Measurements from ENCODE around the gene SIRT3. TPM values are rescaled to one million over a fixed set of nuclear protein-coding genes. Genes with fewer than 3 reads are reported as not detected.
"Not testable (repeated sequence)": the region's sequence is repeated elsewhere in the genome, so short reads cannot be mapped to it uniquely, and the experiment has no call there.

Gene SIRT3
- total RNA-seq, 1 donor from 2014 or later, result 17.0 TPM

DNA sequence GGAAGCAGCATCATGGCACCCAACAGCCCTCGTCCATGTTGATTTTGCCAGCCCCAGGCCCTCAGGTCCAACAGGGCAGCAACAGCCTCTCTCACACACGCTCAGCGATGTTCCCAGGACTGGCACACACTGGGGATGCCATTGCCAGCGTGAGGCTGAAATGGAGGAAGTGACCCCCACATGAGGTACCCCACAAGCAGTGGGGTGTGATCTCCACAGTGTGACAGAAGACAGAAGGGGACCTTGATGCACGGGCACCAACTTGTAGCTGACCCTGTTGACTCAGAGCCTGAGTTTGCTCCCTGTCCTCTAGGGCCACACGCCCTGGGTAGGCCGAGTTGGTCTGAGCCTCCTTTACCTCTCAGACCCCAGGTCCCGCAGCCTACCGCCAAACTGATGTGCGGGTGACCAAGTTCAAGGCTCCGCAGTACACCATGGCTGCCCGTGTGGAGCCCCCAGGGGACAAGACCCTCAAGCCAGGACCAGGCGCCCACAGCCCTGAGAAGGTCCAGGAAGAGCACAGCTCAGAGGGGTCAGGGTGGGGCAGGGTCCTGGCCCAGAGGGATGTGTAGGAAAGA, 37.0 kb downstream of the SIRT3 start:
- Mint-ChIP-seq H3K27me3 (ENCODE audit: low read depth) (no peaks in the 10 kb centered on the region), H3K9me3 (no peaks in the 10 kb centered on the region), H3K4me1 (ENCODE audit: low read depth) (peaks cover 27% of the 10 kb centered on the region), H3K27ac (no peak overlapping the region), H3K4me3 (ENCODE audit: low read depth) (no peak overlapping the region), H3K36me3 (ENCODE audit: low read depth) (peaks cover 27% of the 10 kb centered on the region)
- DNase-seq (ENCODE audit: low spot score), result no peak
- intact Hi-C loops (cut with micrococcal nuclease), result no loop called here

DNA sequence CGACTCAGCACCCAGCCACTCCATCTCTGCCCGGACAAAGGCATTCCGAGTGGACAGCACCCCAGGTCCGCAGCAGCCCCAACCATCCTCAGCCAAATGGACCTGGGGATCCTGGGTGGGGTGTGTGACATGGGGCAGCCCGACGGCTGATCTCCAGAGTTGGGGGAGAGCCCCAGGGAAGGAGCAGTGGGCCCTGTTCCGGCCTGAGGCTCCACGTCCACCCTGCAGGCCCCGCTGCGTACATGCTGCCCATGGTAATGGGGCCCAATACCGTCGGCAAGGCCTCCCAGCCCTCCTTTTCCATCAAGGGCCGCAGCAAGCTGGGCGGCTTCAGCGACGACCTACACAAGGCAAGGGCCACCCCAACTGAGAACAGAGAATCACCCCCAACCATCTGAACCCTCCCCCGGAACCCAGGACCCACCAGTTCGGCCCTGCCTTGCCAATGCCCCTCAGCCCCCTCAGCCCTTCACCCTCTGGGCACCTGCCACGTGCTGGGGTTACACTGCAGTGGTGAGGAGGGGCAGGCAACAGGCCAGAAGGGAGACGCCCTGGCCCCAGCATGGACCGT, 37.8 kb downstream of the SIRT3 start:
- intact Hi-C loops (cut with micrococcal nuclease), result no loop called here
- no peak overlapping the region for H3K27ac Mint-ChIP-seq
- H3K4me3 Mint-ChIP-seq (ENCODE audit: low read depth), result no peak overlapping the region
- peaks cover 19% of the 10 kb centered on the region for H3K36me3 Mint-ChIP-seq (ENCODE audit: low read depth)
- no peaks in the 10 kb centered on the region for H3K9me3 Mint-ChIP-seq
- H3K27me3 Mint-ChIP-seq (ENCODE audit: low read depth), result no peaks in the 10 kb centered on the region
- peak; percentile 8 for DNase-seq (ENCODE audit: low spot score)
- peaks cover 22% of the 10 kb centered on the region for H3K4me1 Mint-ChIP-seq (ENCODE audit: low read depth)

DNA sequence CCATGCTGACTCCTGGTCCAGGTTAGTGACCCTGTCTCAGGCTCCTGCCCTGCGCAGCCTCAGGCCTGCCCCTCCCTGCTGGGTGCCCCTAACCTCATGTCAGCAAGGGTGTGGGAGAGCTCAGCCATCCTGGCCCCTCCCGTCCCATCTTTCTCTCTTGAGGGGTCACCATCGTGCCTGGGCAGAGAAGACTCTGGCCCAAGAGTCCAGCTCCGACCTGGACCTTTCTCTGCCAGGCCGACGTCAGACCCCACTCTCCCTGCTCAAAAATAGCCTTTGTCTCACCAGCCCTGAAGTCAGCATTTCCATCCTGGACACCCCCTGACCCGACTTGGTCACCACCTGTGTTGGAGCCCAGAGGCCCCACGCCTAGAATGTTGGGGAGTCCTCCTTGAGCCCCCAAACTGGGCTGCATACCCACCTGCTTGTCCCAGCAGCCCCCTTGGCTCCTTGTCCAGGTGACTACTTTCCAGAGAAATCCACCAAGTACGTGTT, 38.4 kb downstream of the SIRT3 start:
- DNase-seq (ENCODE audit: low spot score), result no peak
- Mint-ChIP-seq H3K36me3 (ENCODE audit: low read depth) (peaks cover 14% of the 10 kb centered on the region), H3K27ac (no peak overlapping the region), H3K9me3 (no peaks in the 10 kb centered on the region), H3K4me1 (ENCODE audit: low read depth) (peaks cover 17% of the 10 kb centered on the region), H3K4me3 (ENCODE audit: low read depth) (no peak overlapping the region), H3K27me3 (ENCODE audit: low read depth) (no peaks in the 10 kb centered on the region)
- intact Hi-C loops (cut with micrococcal nuclease), result no loop called here

DNA sequence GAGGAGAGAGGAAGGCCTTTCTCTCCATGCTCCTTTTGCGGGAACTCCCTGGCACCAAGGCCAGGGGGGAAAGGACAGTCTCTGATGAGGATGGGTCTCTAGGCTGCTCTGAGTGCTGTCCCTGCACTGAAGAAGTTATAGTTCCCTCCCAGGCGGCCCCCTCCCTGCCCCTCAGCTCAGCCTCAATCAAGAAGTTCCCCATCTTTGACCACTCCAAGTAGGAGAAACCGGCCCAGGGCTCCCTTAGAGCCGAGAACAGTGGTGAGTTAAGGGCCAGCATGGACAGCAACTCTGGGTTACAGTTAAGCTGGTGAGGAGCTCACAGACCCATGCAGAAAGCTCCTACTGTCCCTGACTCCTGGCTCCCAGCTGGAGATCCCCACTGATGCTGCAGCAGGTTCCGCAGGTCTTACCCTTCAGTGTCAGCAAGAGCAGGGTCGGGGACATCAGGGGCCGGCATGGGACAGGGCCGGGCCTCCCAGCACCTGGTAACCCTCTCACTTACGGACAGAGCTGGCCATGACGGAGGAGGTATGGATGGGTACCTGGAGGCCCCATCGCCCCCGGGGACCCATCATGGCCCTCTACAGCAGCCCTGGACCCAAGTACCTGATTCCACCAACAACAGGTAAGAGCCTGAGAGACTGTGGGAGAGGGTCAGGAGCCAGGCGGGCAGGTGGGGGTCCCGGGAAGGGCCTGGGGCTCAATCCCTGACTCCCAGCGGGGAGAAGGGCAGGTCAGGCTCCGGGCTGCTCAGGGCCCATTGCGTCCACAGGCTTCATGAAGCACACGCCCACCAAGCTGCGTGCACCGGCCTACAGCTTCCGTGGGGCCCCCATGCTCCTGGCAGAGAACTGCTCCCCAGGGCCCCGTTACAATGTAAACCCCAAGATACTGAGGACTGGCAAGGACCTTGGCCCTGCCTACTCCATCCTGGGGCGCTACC, 39.1 kb downstream of the SIRT3 start:
- peak; percentile 8 for DNase-seq (ENCODE audit: low spot score)
- intact Hi-C loops (cut with micrococcal nuclease), result no loop called here
- H3K4me1 Mint-ChIP-seq (ENCODE audit: low read depth), result peaks cover 12% of the 10 kb centered on the region
- no peak overlapping the region for H3K27ac Mint-ChIP-seq
- no peaks in the 10 kb centered on the region for H3K9me3 Mint-ChIP-seq
- H3K4me3 Mint-ChIP-seq (ENCODE audit: low read depth), result no peak overlapping the region
- peaks cover 9% of the 10 kb centered on the region for H3K36me3 Mint-ChIP-seq (ENCODE audit: low read depth)
- no peaks in the 10 kb centered on the region for H3K27me3 Mint-ChIP-seq (ENCODE audit: low read depth)

DNA sequence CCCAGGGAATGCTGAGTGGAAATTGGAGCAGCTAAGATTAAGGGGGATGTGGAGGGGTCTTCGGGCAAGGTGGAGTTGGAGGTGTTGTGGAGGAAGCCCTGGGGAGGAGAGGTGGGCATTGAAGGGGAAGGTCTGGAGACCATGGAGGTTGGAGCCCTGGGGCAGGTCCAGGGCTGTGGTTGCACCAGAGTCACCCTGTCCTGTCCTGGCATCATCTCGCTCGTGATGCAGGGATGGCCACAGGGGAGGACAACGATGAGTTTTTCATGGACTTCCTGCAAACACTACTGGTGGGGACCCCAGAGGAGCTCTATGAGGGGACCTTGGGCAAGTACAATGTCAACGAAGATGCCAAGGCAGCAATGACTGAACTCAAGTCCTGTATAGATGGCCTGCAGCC, 42.7 kb downstream of the SIRT3 start:
- peak; percentile 8 for DNase-seq (ENCODE audit: low spot score)
- H3K9me3 Mint-ChIP-seq; H3K4me1 Mint-ChIP-seq (ENCODE audit: low read depth): not testable (repeated sequence)

DNA sequence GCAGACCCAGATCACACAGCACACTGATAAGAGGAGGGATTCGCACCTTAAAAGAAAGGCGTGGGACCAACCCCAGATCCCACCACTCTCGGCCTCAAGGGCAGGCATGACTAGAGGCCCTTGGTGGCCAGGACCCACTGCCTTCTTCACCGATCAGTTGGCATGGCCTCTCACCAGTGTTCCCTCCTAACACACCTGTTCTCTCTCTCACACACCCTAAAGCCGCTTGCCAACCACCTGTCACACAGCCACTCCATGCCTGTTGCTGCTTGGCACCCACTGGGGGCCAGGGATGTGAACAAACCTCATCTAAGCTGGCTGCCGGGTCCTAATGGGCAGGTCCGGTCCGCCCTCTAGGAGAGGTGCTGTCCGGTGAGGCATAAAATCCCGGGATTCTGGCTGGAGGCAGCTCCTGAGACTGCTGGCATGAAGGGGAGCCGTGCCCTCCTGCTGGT, 43.4 kb downstream of the SIRT3 start, which contains the start of gene SCGB1C1:
Gene SCGB1C1, plus strand, starts transcription at position 405 of the 455 bp plus-strand sequence. Its CDS starts 22 bp downstream, at position 427.
- H3K4me1 Mint-ChIP-seq (ENCODE audit: low read depth); H3K36me3 Mint-ChIP-seq (ENCODE audit: low read depth); H3K9me3 Mint-ChIP-seq; H3K27ac Mint-ChIP-seq; DNase-seq (ENCODE audit: low spot score); H3K27me3 Mint-ChIP-seq (ENCODE audit: low read depth); intact Hi-C loops (cut with micrococcal nuclease); H3K4me3 Mint-ChIP-seq (ENCODE audit: low read depth): not testable (repeated sequence)

More for the DNA sequence above, 42.7 kb downstream of the SIRT3 start:
- H3K27me3 Mint-ChIP-seq (ENCODE audit: low read depth); intact Hi-C loops (cut with micrococcal nuclease); H3K4me3 Mint-ChIP-seq (ENCODE audit: low read depth); H3K27ac Mint-ChIP-seq; H3K36me3 Mint-ChIP-seq (ENCODE audit: low read depth): not testable (repeated sequence)

DNA sequence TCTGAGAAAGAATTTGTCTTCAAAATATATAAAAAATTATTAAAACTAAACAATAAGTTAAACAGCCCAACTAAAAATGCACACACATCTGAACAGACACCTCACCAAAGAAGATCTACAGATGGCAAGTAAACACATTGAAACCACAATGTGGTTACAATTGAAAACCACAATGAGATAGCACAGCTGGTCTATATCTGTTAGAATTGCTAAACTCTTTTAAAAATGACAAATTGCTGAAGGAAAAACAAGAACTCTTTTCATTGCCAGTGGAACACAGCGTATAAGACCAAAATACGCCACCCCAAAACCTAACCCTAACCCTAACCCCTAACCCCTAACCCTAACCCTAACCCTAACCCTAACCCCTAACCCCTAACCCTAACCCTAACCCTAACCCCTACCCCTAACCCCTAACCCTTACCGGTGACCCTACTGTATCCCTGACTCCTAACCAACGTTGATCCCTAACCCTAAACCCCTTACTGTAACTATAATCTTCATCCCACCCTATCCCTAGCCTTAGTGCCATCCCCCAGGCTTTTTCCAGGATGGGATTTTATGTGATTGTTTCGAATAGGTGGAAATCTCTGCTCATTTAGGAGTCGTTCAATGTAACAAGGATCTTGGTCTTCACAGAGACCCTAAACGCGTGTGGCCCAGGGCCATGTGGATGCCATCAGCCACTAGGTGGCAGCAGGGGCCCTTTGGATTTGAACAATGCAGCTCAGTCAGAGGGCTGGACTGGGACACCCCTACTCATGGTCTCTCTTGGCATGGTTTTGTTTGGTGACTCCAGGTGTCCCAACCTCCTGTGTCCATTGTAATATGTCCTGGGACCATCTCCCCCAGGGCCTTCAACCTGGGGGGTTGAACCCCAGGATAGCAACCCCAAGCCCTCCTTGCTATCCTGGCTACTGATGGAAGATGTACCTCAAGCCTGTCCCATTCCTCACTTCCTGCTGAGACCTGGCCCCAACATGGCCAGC, 44.4 kb downstream of the SIRT3 start:
- H3K36me3 Mint-ChIP-seq (ENCODE audit: low read depth); H3K4me3 Mint-ChIP-seq (ENCODE audit: low read depth); intact Hi-C loops (cut with micrococcal nuclease); H3K4me1 Mint-ChIP-seq (ENCODE audit: low read depth); H3K27me3 Mint-ChIP-seq (ENCODE audit: low read depth); H3K9me3 Mint-ChIP-seq: not testable (repeated sequence)
- peak; percentile 49 for DNase-seq (ENCODE audit: low spot score)
- H3K27ac Mint-ChIP-seq, result peak overlapping the region; percentile 60

DNA sequence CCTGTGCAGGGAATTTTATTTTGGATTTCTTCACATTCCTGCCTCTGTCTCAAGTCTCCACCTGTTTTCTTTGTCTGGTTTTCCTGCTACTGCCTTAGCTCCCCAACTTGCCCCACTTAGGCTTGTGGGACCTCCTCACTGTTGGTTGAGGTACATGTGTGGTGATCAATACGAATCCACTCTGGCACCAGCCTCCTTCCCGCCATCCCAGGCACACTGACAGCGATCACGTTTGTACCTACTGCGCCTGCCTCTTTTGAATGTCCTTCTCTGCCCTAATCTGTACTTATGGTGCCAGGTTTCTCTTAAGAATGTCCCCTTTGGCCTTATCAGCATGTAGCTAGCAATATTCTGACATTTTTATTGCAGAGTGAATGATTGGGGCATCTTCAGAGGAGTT, 45.6 kb downstream of the SIRT3 start:
- H3K27ac Mint-ChIP-seq; H3K27me3 Mint-ChIP-seq (ENCODE audit: low read depth); intact Hi-C loops (cut with micrococcal nuclease); H3K9me3 Mint-ChIP-seq; H3K36me3 Mint-ChIP-seq (ENCODE audit: low read depth); H3K4me1 Mint-ChIP-seq (ENCODE audit: low read depth); H3K4me3 Mint-ChIP-seq (ENCODE audit: low read depth): not testable (repeated sequence)
- DNase-seq (ENCODE audit: low spot score), result peak; percentile 8

DNA sequence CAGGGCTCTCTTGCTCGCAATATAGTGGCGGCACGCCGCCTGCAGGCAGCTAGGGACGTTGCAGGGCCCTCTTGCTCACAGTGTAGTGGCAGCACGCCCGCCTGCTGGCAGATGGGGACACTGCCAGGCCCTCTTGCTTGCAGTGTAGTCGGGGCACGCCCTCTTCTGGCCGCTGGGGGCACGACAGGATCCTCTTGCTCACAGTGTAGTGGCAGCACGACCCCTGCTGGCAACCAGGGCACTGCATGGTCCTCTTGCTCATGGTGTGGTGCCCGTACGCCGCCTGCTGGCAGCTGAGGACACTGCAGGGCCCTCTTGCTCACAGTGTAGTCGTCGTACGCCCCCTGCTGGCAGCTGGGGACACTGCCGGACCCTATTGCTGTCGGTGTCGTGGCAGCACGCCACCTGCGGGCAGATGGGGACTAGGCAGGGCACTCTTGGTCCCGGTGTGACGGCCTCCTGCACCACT, 46.3 kb downstream of the SIRT3 start:
- H3K4me1 Mint-ChIP-seq (ENCODE audit: low read depth); H3K27me3 Mint-ChIP-seq (ENCODE audit: low read depth); intact Hi-C loops (cut with micrococcal nuclease); H3K4me3 Mint-ChIP-seq (ENCODE audit: low read depth); H3K9me3 Mint-ChIP-seq; H3K36me3 Mint-ChIP-seq (ENCODE audit: low read depth); H3K27ac Mint-ChIP-seq: not testable (repeated sequence)
- DNase-seq (ENCODE audit: low spot score), result peak; percentile 28

DNA sequence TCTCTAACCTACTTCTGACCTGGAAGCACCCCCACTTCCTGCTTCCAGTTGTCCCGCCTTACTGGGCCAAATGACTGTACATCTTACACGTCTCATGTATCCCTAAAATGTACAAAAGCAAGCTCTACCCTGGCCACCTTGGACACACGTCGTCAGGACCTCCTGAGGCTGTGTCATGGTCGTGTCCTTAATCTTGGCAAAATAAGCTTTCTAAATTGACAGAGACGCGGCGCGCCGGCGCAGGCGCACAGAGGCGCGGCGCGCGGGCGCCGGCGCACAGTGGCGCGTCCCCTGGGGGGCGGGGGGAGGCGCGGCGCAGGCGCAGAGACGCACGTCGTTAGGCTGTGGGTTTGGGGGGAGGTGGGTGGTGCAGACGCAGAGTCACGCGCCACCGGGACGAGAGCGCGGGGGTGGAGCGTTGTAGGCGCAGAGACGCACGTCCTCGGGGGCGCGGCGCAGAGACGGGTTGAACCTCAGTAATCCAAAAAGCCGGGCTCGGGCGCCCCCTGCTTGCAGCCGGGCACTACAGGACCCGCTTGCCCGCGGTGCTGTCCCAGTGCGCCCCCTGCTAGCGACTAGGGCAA, 46.9 kb downstream of the SIRT3 start:
- H3K4me1 Mint-ChIP-seq (ENCODE audit: low read depth); H3K27me3 Mint-ChIP-seq (ENCODE audit: low read depth); H3K36me3 Mint-ChIP-seq (ENCODE audit: low read depth); DNase-seq (ENCODE audit: low spot score); H3K9me3 Mint-ChIP-seq; H3K27ac Mint-ChIP-seq; intact Hi-C loops (cut with micrococcal nuclease); H3K4me3 Mint-ChIP-seq (ENCODE audit: low read depth): not testable (repeated sequence)

DNA sequence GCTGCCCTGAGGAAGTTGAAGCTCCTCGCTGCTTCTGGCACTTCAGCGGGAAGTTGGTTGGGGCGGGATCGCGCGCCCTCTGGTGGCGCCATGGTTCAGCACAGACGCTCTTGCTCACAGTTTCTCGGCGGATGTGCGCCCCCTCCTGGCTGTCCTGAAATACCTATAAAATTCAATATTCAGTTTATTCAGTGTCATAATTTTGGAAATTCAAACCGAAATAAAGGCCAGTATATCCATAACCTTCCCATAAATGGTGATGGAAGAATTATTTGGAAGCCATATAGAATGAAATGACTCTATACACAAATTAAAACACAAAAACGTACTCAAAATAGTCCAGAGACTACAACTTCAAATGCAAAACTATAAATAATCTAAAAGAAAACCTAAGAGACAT, 55.9 kb downstream of the SIRT3 start:
- H3K27me3 Mint-ChIP-seq (ENCODE audit: low read depth); intact Hi-C loops (cut with micrococcal nuclease); DNase-seq (ENCODE audit: low spot score); H3K27ac Mint-ChIP-seq; H3K36me3 Mint-ChIP-seq (ENCODE audit: low read depth); H3K4me1 Mint-ChIP-seq (ENCODE audit: low read depth); H3K4me3 Mint-ChIP-seq (ENCODE audit: low read depth); H3K9me3 Mint-ChIP-seq: not testable (repeated sequence)
